Caco-2 (cell line): Measurements from ENCODE around the gene COA7. TPM values are rescaled to one million over a fixed set of nuclear protein-coding genes. Genes with fewer than 3 reads are reported as not detected.

Source experiments
- BruUV-seq: library from RNA; stranded (reverse); fragments of 400-500 nt; replicated peaks from 2 replicates; lab custom pipeline; 2021; lab: Mats Ljungman, UMichigan
- CTCF ChIA-PET: fragments of 300-600 bp; sonication (Branson Sonifier 250); formaldehyde crosslinking; loops from one replicate; lab custom pipeline; 2022; ENCODE audit warnings: antibody characterized with exemption; lab: Charles Lee
- POLR2A ChIA-PET: fragments of 300-600 bp; sonication (Branson Sonifier 250); formaldehyde crosslinking; loops from one replicate; lab custom pipeline; 2022; ENCODE audit warnings: antibody characterized with exemption; lab: Charles Lee
- DNase-seq, 2 experiments: peaks; one replicate each; pipeline versions ENCODE4 v3.0.0 to v3.0.0-alpha.2; 2020 to 2022
- H3K27me3 ChIP-seq: replicated peaks from 2 replicates; pipeline ENCODE4 v1.6.0; 2011; ENCODE audit warnings: low read length; ENCODE audit not compliant: control insufficient read depth, insufficient read depth
- H3K36me3 ChIP-seq: 2 replicates; pipeline ENCODE4 v1.5.1; 2011; ENCODE audit warnings: low read length; ENCODE audit not compliant: control insufficient read depth, insufficient read depth
- H3K4me1 ChIP-seq: fragments of 250-450 bp; sonication (Bioruptor Pico); 2 replicates; pipeline ENCODE4 v1.5.1; 2020; ENCODE audit warnings: mild to moderate bottlenecking
- H3K4me3 ChIP-seq: 2 replicates; pipeline ENCODE4 v1.5.1; 2011; ENCODE audit warnings: low read depth, mild to moderate bottlenecking, control low read depth, low read length
- H3K9me3 ChIP-seq: fragments of 250-450 bp; sonication (Bioruptor Pico); 2 replicates; pipeline ENCODE4 v1.5.1; 2020; ENCODE audit warnings: mild to moderate bottlenecking, moderate library complexity
- H3K27ac Mint-ChIP-seq: one replicate; pipeline ENCODE4 v1.8.0; 2022; ENCODE audit warnings: mixed read lengths; ENCODE audit not compliant: unreplicated experiment
- H3K27me3 Mint-ChIP-seq: one replicate; pipeline ENCODE4 v1.8.0; 2022; ENCODE audit warnings: mixed read lengths; ENCODE audit not compliant: insufficient read depth, unreplicated experiment
- H3K36me3 Mint-ChIP-seq: one replicate; pipeline ENCODE4 v1.8.0; 2022; ENCODE audit warnings: mild to moderate bottlenecking, mixed read lengths; ENCODE audit not compliant: insufficient read depth, unreplicated experiment
- H3K4me1 Mint-ChIP-seq: one replicate; pipeline ENCODE4 v1.8.0; 2022; ENCODE audit warnings: low read depth, mixed read lengths; ENCODE audit not compliant: unreplicated experiment
- H3K4me3 Mint-ChIP-seq: one replicate; pipeline ENCODE4 v1.8.0; 2022; ENCODE audit warnings: mild to moderate bottlenecking, moderate library complexity, mixed read lengths; ENCODE audit not compliant: unreplicated experiment
- H3K9me3 Mint-ChIP-seq: one replicate; pipeline ENCODE4 v1.8.0; 2022; ENCODE audit warnings: mixed read lengths; ENCODE audit not compliant: unreplicated experiment
- intact Hi-C: fragments of 100-400 bp; cut with micrococcal nuclease; formaldehyde crosslinking; loops from one replicate; pipeline ENCODE4 v1.10.0; 2022; ENCODE audit not compliant: unreplicated experiment
- total RNA-seq: library from RNA; stranded (reverse); gene quantifications from 2 replicates; pipeline ENCODE4 v1.2.3, GENCODE V29; 2022
- TF ChIP-seq, protein P1 (sequence below), 2 experiments: fragments of 200-600 bp in 1 of 2; IDR thresholded peaks; 1 replicate in 1 of 2; 2 replicates in 1 of 2; pipeline versions ENCODE4 v1.5.1 to v1.8.0; 2011 to 2022; ENCODE audit warnings: antibody characterized with exemption in 1 of 2, control low read depth in 1 of 2, inconsistent platforms in 1 of 2, low read depth in 1 of 2, low read length in 1 of 2, mild to moderate bottlenecking in 1 of 2, moderate library complexity in 1 of 2; ENCODE audit not compliant: insufficient read depth in 1 of 2, severe bottlenecking in 1 of 2, unreplicated experiment in 1 of 2

COA7 gene
- total RNA-seq, 1 experiment from 2014 or later: 40.2 TPM

DNA sequence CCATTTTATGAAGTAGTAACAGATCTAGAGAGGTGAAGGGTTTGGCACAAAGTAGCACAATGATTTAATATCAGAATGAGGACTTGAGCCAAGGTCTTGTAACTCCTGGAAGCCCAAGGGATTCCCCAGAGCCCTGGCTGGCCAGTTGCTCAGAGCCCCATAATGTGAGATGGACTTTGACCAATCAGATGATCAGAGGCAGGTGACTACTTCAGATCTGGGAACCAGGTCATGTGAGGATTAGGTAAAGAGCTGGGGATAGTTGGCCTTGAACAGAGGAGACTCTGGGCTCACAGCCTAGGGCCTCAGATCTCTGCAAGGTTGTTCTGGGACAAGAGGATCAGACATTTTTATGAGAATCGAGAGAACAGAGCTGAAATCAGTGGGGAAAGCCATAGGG lies 46.2 kb downstream of the COA7 start:
- no peaks in the 10 kb centered on the region for H3K27me3 ChIP-seq
- no peaks in the 10 kb centered on the region for H3K36me3 Mint-ChIP-seq
- no peaks in the 10 kb centered on the region for H3K27me3 Mint-ChIP-seq
- no peaks in the 10 kb centered on the region for H3K9me3 Mint-ChIP-seq
- intact Hi-C loops: no loop called here
- H3K4me3 ChIP-seq: no peak overlapping the region
- no peak overlapping the region for H3K4me3 Mint-ChIP-seq
- no peak overlapping the region for H3K27ac Mint-ChIP-seq
- ChIA-PET POLR2A (interaction anchor here (0.6 to 0.7 kb wide), 2 partner anchors 19 to 310 kb away, joined by 3 to 4 read pairs; partner anchors contain the start of gene SHISAL2A), CTCF (no interaction called here)
- H3K36me3 ChIP-seq: no peaks in the 10 kb centered on the region
- peak; percentile 23 to 44 for DNase-seq
- BruUV-seq: no TSS peak
- TF ChIP-seq, protein P1, sequence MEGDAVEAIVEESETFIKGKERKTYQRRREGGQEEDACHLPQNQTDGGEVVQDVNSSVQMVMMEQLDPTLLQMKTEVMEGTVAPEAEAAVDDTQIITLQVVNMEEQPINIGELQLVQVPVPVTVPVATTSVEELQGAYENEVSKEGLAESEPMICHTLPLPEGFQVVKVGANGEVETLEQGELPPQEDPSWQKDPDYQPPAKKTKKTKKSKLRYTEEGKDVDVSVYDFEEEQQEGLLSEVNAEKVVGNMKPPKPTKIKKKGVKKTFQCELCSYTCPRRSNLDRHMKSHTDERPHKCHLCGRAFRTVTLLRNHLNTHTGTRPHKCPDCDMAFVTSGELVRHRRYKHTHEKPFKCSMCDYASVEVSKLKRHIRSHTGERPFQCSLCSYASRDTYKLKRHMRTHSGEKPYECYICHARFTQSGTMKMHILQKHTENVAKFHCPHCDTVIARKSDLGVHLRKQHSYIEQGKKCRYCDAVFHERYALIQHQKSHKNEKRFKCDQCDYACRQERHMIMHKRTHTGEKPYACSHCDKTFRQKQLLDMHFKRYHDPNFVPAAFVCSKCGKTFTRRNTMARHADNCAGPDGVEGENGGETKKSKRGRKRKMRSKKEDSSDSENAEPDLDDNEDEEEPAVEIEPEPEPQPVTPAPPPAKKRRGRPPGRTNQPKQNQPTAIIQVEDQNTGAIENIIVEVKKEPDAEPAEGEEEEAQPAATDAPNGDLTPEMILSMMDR (IDR thresholded peaks at IDR 0.05; ENCODE audit: insufficient read depth in 1 of 2, low read depth in 1 of 2, low read length in 1 of 2, severe bottlenecking in 1 of 2, unreplicated experiment in 1 of 2): no peak
- H3K9me3 ChIP-seq: no peaks in the 10 kb centered on the region
- H3K4me1 ChIP-seq: peaks cover 9% of the 10 kb centered on the region; the same call in 1 of the 2 replicates
- H3K4me1 Mint-ChIP-seq: no peaks in the 10 kb centered on the region

DNA sequence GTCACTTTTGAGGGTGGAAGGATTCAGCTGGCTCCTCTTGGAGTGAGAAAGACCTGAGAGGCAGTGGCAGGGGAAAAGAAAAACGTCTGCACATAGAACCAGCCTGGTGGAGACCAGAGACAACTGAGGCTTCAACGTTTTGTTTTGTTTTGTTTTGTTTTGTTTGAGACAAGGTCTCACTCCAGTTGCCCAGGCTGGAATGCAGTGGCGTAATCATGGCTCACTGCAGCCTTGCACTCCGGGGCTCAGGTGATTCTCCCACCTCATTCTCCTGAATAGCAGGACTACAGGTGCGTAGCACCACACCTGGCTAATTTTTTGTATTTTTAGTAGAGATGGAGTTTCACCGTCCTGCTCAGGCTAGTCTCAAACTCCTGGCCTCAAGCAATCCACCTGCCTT lies 52.9 kb downstream of the COA7 start:
- H3K36me3 Mint-ChIP-seq: no peaks in the 10 kb centered on the region
- no peaks in the 10 kb centered on the region for H3K27me3 ChIP-seq
- no peak overlapping the region for H3K4me3 ChIP-seq
- no peak overlapping the region for H3K27ac Mint-ChIP-seq
- no peaks in the 10 kb centered on the region for H3K4me1 ChIP-seq
- H3K9me3 Mint-ChIP-seq: no peaks in the 10 kb centered on the region
- H3K4me1 Mint-ChIP-seq: no peaks in the 10 kb centered on the region
- ChIA-PET POLR2A (no interaction called here), CTCF (no interaction called here)
- intact Hi-C loops: no loop called here
- no peaks in the 10 kb centered on the region for H3K27me3 Mint-ChIP-seq
- H3K36me3 ChIP-seq: no peaks in the 10 kb centered on the region
- H3K9me3 ChIP-seq: no peaks in the 10 kb centered on the region
- BruUV-seq: no TSS peak
- no peak overlapping the region for H3K4me3 Mint-ChIP-seq
- TF ChIP-seq, protein P1 (IDR thresholded peaks at IDR 0.05; ENCODE audit: insufficient read depth in 1 of 2, low read depth in 1 of 2, low read length in 1 of 2, severe bottlenecking in 1 of 2, unreplicated experiment in 1 of 2): no peak
- DNase-seq: no peak

DNA sequence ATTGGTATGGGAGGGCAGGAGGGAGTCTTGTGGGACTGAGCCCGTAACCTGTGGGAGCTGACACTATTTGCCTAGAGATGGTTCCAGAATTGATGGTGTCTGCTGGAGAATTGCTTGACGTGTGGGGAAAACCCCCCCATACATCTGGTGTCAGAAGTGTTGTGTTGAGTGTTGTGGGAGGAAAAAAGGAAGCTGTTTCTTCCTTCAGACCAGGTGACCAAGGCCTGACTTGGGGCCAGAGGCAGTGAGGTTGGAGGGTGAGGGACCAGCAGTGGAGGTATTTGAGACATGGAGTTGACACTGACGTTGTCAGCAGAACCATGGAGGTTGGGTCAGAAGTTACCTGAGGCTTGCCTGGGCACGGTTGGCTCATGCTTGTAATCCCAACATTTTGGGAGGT lies 56.8 kb downstream of the COA7 start:
- no peaks in the 10 kb centered on the region for H3K9me3 ChIP-seq
- no peaks in the 10 kb centered on the region for H3K4me1 ChIP-seq
- TF ChIP-seq, protein P1 (IDR thresholded peaks at IDR 0.05; ENCODE audit: insufficient read depth in 1 of 2, low read depth in 1 of 2, low read length in 1 of 2, severe bottlenecking in 1 of 2, unreplicated experiment in 1 of 2): no peak
- H3K4me1 Mint-ChIP-seq: no peaks in the 10 kb centered on the region
- no peak for DNase-seq
- no peak overlapping the region for H3K4me3 Mint-ChIP-seq
- ChIA-PET POLR2A (no interaction called here), CTCF (no interaction called here)
- no peaks in the 10 kb centered on the region for H3K36me3 Mint-ChIP-seq
- no peaks in the 10 kb centered on the region for H3K27me3 Mint-ChIP-seq
- no peak overlapping the region for H3K4me3 ChIP-seq
- intact Hi-C loops: no loop called here
- no TSS peak for BruUV-seq
- H3K9me3 Mint-ChIP-seq: no peaks in the 10 kb centered on the region
- H3K36me3 ChIP-seq: no peaks in the 10 kb centered on the region
- H3K27ac Mint-ChIP-seq: no peak overlapping the region
- H3K27me3 ChIP-seq: no peaks in the 10 kb centered on the region
